Measurements from ENCODE around the gene ILKAP.

Gene ILKAP

DNA sequence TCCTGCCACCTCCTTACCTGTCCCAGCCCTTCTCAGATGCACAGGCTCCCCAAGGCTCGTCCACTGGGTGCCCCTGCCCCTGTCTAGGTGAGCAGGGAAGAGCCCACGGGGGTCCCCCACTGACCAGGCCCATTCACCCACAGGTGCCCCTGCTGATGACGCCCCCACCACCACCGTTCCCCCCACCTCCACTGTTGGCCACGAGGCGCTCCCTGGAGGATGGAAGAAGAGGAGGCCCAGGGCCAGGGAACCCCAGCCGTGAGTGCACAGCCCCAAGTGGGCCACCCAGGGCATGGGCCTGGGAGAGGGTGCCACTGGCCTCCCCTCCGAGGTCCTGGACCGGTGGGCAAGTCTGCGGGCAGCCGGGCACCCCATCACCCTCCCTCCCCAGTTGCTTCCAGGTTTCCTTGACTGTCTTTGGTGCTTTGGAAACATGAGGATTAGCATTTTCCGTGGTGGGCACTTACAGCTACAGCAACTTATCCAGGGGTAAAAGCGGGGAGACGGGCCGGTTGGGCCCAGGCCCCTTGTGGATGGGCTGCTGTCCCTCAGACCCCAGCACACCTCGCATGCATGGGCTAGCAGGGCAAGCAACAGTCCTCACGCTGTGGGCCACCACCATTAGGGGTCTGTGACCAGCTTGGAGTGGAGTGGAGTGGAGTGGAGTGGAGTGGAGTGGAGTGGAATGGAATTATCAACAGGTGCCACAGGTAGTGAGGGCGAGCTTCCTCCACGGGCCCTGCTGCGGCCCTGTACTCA lies 78.2 kb downstream of the ILKAP start:
- no peak for DNase-seq (ENCODE audit: low read depth in 3 of 3, low spot score in 1 of 3)

DNA sequence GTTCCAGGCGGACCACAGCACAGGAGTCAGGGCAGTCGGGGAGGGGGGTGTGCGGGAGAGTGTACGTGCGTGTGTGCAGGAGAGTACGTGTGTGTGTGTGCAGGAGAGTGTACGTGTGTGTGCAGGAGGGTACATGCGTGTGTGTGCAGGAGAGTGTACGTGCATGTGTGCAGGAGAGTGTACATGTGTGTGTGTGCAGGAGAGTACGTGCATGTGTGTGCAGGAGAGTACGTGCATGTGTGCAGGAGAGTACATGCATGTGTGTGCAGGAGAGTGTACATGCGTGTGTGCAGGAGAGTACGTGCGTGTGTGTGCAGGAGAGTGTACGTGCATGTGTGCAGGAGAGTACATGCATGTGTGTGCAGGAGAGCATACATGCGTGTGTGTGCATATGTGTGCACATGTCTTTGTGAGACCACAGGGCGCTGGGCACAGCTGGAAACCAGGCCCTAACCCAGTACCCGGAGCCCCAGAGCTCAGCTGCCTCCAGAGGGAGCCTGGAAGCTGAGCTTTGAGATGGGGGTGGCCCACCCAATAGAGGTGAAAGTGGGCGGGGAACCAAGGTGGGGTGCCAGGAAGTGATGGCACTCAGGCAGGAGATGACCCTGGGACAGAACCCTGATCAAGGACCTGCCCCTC lies 78.9 kb downstream of the ILKAP start:
- DNase-seq (ENCODE audit: low read depth in 3 of 3, low spot score in 1 of 3): no peak

GRCh38 chr2:238123991-238124470 lies 79.5 kb downstream of the ILKAP start:
- DNase-seq (ENCODE audit: low read depth in 3 of 3, low spot score in 1 of 3): no peak

GRCh38 chr2:238123218-238123971 lies 80.1 kb downstream of the ILKAP start:
- DNase-seq (ENCODE audit: low read depth in 3 of 3, low spot score in 1 of 3): no peak

DNA sequence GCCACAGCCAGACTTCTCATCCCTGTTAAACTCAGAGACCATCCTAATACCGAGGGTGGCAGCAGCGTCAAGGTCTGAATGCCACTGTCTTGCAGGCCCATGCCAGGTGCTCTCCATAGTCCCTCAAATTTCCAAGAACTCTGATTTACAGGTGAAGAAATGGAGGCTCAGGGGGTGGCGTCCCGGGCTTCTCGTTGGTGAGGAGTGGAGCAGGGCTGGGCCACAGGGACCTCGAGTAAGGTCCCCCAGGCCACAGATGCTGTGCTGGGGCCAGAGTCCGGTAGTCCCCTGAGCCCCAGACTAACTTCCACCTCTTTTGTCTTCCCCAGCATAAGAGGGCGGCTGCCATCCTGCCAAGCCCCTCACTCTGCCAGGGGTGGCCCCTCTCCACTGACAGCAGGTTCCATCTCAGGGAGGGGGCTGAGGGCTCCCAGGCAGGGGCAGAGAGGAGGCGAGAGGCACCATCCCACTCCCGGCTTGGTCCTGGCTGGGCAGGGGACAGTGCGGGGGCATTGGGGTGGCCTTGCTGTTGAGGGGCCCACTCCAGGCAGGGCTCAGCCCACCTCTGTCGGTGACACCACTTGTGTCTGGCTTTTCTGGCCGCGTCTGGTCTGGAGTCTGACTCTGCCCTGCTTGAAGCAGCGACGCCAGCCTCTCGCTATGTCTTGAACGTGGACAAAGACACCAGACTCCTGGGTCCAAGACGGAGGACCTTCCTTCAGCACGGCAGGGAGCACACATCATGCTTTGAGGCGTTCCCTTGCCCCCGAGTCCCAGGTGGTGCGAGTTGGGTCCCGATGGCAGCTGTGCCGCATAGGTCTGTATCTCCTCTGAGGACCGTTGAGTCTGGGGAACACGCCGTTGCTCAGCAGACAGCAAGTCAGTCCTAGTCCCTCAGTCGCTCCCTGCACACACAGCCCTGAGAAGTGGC lies 80.9 kb downstream of the ILKAP start:
- DNase-seq (ENCODE audit: low read depth in 3 of 3, low spot score in 1 of 3): no peak

DNA sequence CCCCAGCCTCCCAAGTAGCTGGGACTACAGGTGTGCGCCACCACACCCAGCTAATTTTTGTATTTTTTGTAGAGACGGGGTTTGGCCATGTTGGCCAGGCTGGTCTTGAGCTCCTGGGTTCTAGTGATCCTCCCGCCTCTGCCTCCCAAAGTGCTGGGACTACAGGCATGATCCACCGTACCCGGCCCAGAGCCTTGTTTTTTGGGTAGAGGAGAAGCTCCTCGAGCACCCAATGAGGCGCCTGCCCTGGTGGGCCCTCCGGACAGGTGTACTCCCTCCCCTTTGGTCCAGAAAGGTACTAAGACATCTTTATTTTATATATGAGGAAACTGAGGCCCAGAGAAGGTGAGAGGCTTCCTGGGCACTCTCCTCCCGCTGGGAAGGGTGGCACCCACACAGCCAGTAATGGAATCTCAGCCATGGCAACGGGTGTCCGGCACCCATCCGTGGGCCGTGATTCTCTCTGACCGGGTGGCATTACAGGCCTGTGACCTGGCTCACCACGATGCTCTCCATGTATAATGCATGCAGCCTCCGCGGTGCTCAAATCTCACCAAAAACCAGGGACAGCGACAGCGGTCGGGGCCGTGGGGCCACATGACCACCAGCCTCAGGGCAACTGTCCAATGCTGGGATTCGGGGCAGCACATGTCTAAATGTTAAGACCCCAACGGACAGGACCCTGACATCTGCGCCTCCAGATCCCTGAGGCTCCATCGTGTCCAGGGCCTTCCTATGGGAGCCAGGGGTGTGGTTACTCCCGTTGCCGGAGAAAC lies 81.8 kb downstream of the ILKAP start:
- DNase-seq (ENCODE audit: low read depth in 3 of 3, low spot score in 1 of 3): no peak

DNA sequence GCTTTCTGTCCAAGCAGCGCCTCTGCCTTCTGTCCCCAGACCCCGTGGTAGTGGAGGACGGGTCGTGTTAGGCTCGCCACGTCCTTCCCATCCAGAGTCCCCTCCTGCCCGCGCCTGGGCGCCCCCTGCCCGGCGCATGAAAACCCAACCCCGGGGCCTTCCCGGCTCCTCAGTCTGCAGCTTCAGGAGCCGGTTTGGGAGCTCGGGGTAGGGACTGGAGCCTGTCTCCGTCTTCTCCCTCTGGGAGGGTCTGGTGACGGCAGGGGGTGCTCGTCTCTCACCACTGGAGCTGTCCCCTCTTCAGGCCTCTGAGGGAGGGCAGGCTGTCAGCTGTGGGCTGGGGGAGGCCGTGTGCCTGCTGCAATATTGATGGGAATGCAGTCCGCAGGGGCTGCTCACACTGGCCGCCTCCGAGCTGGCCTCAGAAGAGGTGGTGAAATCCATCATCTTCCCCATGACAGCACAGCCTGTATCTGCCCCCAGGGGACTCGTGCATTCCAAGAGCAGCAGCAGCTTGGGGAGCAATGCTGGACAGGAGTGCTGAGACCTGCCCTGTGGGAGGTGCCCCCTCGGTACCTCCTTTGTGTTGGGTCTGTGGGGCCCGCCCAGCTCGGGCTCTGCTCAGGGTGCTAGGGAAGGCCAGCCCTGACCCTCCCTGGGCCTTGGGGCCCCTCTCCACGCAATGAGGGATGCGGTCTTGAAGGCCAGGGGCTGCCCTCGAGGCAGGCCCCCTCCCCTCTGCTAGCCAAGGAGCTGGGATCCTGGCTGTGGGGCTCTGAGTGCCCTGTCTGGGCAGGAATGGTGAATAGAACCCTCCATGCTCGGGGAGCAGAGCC lies 82.8 kb downstream of the ILKAP start:
- DNase-seq (ENCODE audit: low read depth in 3 of 3, low spot score in 1 of 3): no peak

Measured in stimulated activated CD4-positive, alpha-beta T cell treated with anti-CD3 and anti-CD28 coated beads, TNF-alpha, amount 100 ng/mL, for 1 hour (primary cell).